SIG-M5 treated with dmso at 0.1 percent for 504 hours (cell line): Measurements from ENCODE around the gene TBC1D9B.
"Not testable (repeated sequence)": the region's sequence is repeated elsewhere in the genome, so short reads cannot be mapped to it uniquely, and the experiment has no call there.

Experiments
- DNase-seq: peaks from one replicate; lab custom pipeline; 2025; ENCODE audit not compliant: unreplicated experiment; lab: John Stamatoyannopoulos, UW

TBC1D9B gene

DNA sequence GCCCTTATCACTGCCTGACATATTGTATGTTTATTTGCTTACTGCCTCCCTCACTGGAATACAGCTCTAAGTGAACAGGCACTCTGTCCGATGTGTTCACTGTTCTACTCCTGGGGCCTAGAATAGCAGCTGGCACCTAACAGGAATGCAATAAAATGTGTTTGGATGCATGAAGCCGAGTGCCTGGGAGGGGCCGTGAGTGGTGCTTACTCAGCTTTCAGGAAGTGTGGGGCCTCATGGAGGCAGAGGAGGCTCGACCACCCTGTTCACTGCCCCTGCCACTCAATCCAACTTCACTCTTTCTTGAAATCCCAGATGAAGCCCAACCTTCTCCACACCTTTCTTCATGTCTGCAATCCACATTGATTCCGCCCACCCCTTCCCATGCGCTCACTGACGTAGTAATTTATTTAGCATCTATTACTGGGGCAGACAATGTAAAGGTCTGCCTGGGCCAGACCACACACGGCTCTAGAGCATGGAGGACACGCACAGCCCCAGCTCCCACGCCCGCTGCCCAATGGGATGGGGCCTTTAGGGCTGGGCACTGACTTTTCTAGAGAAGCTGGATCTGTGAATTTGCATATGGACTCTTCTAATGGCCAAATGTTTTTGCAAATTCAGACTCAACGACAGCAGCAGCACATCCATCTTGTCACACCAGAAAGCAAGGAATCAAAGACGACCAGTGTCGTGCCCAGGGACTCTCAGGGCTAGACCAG, 21.3 kb downstream of the TBC1D9B start:
- no peak for DNase-seq

DNA sequence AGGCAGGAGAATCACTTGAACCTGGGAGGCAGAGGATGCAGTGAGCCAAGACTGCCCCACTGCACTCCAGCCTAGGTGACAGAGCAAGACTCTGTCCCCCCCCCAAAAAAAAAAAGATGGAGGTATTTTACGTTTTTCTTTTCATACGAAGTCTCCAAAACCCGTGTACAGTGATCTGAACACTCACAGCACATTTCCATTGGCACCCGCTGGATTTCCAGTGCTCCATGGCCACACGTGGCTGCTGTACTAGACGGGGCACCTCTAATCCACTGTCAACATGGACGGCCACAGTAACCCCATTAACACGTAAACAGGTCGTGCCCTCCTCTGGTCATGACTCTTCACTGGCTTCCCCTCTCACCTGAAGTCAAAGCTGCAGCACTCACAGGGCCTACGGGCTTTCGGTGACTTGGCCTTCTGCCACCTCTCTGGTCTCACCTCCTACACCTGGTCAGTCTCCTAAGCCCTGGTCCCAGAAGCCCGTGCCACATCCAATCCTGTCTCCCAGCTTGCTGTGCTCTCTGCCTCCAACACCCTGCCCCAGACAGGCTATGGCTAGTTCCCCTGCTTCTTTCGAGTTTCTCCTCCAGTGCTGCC, 22.1 kb downstream of the TBC1D9B start:
- DNase-seq, result no peak

GRCh38 chr5:179883163-179883562, 24.5 kb downstream of the TBC1D9B start:
- DNase-seq, result no peak

DNA sequence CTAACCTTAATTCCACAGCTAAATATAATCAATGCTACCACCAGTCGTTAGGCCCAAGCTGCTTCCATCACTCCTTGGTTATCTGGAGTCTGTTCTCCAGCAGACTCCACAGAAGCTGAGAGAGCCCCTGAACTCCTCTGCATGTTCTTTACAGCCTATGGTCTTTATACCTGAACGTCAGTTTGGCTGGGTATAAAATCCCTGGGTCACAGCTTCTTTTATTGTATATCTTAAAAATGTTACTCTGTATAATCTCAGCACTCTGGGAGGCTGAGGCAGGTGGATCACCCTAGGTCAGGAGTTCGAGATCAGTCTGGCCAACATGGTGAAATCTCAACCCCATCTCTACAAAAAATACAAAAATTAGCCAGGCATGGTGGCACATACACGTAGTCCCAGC, 25.4 kb downstream of the TBC1D9B start:
- DNase-seq, result no peak

- DNase-seq, result no peak
Observed at GRCh38 chr5:179880848-179881590, 26.7 kb downstream of the TBC1D9B start.

- no peak for DNase-seq
Observed at GRCh38 chr5:179880066-179880650, 27.5 kb downstream of the TBC1D9B start.

- DNase-seq, result no peak
Observed at GRCh38 chr5:179879690-179880010, 28.0 kb downstream of the TBC1D9B start.

GRCh38 chr5:179879003-179879689, 28.6 kb downstream of the TBC1D9B start:
- no peak for DNase-seq

GRCh38 chr5:179878222-179879002, 29.3 kb downstream of the TBC1D9B start:
- no peak for DNase-seq

DNA sequence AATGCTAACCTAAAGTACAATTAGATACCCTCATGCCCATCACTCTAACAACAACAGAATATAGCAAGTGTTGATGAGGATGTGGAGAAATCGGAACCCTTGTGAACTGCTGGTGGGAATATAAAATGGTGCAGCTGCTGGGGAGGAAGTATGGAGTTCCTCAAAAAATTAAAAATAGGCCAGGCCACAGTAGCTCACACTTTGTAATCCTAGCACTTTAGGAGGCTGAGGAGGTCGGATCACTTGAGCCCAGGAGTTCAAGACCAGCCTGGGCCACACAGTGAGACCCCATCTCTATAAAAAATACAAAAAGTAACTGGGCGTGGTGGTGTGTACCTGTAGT, 31.1 kb downstream of the TBC1D9B start:
- no peak for DNase-seq

GRCh38 chr5:179875741-179876609, 31.7 kb downstream of the TBC1D9B start:
- DNase-seq, result no peak

DNA sequence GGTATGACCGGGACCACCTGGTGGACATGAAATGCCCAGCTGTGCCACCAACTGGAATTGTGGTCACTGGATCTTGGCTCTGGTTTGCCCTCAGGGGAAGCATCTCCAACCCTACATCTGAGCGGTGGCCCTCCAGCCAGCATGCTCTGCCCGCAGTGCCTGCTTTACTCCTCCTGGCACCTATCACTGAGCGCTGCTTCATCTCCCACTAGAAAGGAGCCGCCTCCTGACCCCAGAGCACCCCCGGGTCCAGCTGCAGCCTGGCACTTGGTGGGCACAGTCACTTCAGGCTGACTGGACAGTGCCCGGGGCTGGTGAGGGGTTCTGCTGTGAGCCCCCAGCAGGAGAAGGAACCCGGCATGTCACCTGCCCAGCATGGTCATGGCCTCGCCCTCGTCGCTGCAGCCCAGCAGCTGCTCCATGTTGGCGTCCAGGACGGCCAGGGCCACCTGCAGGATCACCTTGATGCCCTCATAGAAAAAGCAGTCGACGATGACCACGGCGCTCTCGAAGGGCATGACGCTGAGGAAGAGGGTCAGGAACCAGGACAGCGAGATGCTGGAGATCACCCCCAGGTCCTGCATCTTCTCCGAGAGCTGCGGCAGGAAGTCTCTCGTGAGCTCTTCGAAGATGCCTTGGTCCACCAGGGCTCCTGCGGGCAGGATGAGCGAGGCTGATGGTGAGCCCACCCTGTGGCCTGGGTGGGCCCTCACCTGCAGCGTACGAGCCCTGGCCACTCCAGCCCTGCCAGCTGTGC, 33.0 kb downstream of the TBC1D9B start:
- DNase-seq, result no peak

GRCh38 chr5:179874136-179874535, 33.6 kb downstream of the TBC1D9B start:
- no peak for DNase-seq

DNA sequence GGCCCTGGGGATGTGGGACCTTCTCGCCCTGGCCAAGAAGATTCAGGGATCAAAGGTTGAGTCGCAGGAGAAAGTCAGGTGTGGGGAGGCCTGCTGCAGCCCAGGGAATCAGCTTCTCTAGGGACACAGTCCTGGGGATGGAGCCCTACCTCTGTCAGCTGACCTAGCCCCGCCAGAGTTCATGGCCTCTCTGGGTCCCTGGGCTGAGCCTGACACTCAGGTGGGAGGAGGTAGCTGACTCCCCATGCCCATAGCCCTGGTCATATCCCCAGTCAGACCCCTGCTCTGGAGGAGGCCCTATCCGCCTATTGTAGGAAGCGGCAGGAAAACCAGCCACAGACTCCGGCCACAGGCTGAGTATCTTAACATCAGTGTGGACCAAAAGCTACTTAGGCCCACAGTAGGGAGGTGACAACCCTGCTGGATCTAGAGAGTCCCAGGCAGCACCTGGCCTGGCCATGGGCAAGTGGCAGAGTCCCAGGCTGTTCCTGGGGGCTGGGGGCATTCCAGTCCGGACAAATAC, 34.0 kb downstream of the TBC1D9B start:
- no peak for DNase-seq

GRCh38 chr5:179872828-179873575, 34.7 kb downstream of the TBC1D9B start:
- DNase-seq, result no peak

DNA sequence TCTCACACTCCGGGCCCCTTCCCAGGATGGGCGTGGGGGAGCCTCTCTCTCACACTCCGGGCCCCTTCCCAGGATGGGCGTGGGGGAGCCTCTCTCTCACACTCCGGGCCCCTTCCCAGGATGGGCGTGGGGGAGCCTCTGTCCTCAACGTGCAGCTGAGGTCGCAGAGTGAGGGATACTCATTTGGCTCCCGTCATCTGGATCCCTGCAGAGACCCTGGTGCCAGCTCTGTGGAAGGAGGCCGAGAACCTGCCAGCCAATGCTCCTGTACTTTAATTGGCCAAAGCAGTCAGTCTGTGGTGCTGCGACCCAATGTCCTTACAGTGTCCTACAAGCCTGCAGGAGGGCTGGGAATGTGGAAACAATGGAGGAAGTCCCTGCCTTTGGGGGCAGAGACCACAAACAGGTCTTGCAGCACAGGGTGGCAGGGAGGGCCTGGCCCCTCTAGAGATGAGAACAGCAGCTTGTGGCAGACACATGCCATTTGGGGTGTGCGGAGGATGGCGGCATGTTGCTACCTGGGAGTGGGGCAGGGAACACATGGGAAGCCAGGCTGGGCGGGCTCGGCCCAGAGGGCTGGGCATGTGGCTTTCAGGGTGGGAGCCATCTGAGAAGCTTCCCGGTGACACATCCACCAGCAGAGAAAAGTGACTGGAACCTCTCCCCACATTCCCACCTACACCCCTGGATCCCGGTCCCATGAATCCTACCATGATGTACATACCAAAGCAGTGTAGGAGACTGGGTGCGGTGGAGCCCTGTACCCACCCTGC, 35.5 kb downstream of the TBC1D9B start:
- no peak for DNase-seq

- DNase-seq, result not testable (repeated sequence)
Observed at GRCh38 chr5:179871533-179871932, 36.2 kb downstream of the TBC1D9B start.
